ENCODE measurements around the gene TH.

TH gene

DNA sequence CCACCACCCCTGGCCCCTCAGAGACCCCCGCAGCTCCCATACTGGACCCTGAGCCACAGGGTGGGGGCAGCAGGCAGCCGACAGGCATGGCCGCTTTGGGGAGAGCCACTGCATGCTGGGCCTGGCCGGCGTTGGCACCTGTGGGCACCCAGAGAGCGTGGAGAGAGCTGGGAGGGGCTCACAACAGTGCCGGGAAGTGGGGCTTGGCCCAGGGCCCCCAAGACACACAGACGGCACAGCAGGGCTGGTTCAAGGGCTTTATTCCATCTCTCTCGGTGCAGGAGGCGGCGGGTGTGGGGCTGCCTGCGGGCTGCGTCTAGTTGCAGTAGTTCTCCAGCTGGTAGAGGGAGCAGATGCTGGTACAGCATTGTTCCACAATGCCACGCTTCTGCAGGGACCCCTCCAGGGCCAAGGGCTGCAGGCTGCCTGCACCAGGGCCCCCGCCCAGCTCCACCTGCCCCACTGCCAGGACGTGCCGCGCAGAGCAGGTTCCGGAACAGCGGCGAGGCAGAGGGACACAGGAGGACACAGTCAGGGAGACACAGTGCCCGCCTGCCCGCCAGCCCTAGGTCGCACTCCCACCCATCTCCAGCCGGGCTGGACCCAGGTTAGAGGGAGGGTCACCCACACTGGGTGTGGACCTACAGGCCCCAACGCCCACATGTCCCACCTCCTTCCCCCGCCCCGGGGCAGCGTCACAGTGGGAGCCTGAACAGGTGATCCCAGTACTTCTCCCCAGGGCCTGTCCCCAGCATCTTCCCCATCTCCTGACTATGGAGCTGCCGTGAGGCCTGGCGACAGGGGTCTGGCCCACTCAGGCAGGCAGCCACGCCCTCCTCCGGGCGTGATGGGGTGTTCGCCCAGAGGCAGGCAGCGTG lies 11.8 kb downstream of the TH start:
- no peak for DNase-seq (ENCODE audit: low read depth in 2 of 2)

DNA sequence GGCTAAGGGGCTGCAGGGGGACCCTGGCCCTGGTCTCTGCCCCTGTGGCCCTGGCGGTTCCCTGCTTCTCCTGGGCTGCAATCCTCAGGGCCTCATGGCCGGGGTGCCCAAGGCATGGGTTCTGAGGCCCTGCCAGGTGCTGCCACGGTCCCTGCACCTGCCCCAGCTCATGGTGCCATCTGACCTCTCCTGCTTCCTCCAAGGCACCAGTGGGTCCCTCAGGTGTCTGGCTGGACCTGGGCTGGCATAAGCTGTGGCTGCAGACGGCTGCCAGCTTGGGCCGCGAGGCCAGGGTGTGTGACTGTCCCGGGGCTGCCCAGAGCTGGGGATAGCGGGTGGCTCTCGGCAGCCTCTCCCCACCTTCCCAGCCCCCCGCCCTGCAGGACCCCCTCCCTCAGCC lies 12.6 kb downstream of the TH start:
- DNase-seq (ENCODE audit: low read depth in 2 of 2), result no peak

- no peak for DNase-seq (ENCODE audit: low read depth in 2 of 2)
Observed at GRCh38 chr11:2158296-2158737, 13.3 kb downstream of the TH start.

- DNase-seq (ENCODE audit: low read depth in 2 of 2), result no peak
Observed at GRCh38 chr11:2157294-2158040, 14.1 kb downstream of the TH start.

DNA sequence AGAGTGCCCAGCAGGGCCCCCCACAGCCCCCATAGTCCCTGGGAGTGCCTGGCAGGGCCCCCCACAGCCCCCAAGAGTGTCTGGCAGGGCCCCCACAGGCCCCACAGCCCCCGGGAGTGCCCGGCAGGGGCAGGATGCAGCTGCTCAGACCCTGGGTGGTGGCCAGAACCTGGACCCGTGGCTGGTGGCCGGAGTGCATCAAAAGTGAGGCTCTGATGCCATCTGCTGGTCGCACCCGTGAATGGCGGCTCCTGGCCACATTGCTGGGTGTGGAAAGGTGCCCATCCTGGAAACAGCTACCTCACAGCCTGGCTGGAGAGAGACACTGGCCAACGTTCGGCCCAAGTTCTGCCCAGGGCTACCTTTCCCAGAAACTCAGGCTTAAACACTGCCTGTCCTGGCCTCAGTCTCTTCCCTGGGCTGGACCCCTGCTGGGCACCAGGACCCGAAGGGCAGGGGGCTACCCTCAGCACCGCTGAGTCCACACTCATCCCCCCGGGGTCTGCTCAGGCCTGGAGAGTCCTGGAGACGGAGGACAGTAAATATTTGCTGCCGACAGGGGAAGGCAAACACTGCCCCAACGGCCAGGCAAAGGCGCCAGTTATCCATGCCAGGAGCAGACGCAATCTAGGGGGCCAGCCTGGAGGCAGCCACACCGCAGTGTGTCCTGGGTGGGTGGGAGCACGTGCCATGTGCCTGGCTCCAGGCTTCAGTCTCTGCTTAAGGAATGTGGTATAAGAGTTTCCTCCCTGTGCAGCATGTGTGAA lies 15.0 kb downstream of the TH start:
- DNase-seq (ENCODE audit: low read depth in 2 of 2), result peak in 1 of 2 donors; percentile 55

DNA sequence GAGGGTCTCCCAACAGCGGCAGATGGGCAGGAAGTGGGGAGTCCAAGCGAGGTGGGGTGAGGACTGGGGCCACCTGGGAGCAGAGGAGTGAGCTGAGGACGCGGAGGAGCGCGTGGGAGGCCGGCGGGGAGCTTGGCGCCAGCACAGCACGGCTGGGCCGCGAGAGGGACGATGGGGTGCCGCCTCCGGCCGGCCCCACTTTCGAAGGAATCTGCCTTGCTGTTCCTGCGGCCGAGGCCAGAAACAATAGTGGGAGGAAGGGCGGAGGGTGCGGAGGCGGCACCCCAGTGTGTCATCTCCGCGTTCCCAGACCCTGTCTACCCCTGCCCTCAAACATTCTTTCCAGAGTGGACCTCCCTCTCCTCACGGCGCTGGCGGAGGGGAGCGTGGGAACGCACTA lies 16.1 kb downstream of the TH start:
- DNase-seq (ENCODE audit: low read depth in 2 of 2), result no peak

- no peak for DNase-seq (ENCODE audit: low read depth in 2 of 2)
Observed at GRCh38 chr11:2154889-2155288, 16.7 kb downstream of the TH start.

- DNase-seq (ENCODE audit: low read depth in 2 of 2), result no peak
Observed at GRCh38 chr11:2154195-2154585, 17.4 kb downstream of the TH start.

DNA sequence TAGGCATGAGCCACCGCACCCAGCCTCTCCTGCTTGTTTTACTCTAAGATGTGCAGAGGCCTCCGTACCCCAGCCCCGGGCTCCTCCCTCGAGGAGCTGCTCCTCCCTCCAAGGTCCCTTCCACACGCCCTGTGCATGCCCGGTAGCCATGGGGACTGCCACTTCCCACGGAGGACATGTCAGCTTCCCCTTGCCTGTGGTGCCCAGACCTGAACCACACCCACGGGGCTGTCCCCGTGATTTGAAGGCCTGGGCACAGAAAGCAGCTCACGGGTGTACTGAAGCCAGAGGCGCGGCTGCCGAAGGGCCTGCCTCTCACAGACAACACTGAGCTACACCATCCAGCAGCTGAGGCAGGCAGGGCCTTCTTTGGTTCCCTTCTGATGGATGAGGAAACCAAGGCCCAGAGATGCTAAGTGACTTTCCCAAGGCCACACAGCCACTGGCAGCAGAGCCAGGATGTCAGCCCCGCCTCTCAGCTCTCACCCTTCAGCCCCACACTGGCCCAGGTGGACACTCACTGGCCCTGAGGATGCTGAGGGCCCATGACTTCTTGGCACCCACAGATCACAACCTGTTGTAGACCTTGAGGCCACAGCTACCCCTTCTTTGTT lies 17.9 kb downstream of the TH start:
- no peak for DNase-seq (ENCODE audit: low read depth in 2 of 2)

- DNase-seq (ENCODE audit: low read depth in 2 of 2), result peak; percentile 61 to 72
Observed at GRCh38 chr11:2151500-2152257, 19.9 kb downstream of the TH start.

- no peak for DNase-seq (ENCODE audit: low read depth in 2 of 2)
Observed at GRCh38 chr11:2149864-2150847, 21.5 kb downstream of the TH start.

DNA sequence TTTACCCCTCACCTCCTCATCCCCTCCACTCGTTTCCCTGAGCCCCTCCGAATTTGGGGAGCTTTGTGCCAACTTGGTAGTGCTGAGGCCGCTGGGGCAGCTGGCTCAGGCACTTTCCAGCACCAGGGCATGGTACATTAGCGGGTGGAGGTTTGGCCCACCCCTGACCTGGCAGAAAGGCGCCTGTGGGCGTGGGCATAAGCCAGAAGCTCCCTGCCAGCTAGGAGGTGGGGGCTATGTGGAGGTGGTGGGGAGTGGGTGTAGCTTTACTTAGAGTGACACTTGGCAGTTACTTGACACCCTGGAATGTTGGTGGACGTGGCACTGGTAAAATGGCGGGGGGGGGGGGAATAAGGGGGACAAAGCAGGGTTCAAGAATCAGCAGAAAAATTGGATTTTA lies 22.2 kb downstream of the TH start:
- DNase-seq (ENCODE audit: low read depth in 2 of 2), result no peak

DNA sequence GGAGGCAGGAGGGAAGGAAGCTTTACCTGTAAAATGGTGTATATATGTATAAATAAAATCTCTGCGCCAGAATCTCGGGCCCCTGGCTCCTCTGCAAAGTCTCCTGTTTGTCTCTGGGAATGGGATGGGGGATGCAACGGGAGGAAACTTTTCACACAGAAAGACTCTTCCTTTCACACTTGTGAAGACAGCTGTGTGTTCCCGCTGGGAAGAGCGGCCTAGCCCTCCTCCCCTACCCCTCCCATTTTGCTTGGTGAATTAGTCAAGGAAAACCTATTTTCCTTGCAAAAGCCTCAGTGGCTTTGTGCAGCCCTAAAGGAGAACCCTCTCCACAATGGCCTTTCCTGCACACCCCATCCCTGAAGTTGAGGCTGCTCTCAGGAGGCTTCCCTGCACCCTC lies 23.0 kb downstream of the TH start:
- DNase-seq (ENCODE audit: low read depth in 2 of 2), result no peak

DNA sequence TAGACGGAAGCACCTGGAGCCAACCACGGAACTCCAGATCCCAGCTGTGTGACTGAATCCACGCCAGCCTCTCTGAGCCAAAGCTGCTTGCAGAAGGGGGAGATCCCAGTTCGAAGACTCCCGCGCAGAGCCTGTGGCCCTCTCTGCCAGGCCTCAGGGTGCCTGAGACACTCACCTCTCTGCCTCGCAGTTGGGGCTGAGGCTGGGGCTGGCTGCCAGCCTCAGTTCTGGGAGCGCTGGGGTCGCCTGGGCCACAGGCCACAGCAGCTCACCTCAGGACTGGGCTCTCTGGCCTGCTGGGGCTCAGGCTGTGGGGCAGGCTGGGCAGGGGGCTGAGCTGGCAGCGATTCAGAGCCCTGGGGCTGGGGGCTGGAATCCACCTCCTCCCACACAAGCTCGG lies 24.2 kb downstream of the TH start:
- no peak for DNase-seq (ENCODE audit: low read depth in 2 of 2)

GRCh38 chr11:2146051-2146450 lies 25.6 kb downstream of the TH start:
- no peak for DNase-seq (ENCODE audit: low read depth in 2 of 2)

GRCh38 chr11:2144544-2145248 lies 26.9 kb downstream of the TH start:
- DNase-seq (ENCODE audit: low read depth in 2 of 2), result no peak

DNA sequence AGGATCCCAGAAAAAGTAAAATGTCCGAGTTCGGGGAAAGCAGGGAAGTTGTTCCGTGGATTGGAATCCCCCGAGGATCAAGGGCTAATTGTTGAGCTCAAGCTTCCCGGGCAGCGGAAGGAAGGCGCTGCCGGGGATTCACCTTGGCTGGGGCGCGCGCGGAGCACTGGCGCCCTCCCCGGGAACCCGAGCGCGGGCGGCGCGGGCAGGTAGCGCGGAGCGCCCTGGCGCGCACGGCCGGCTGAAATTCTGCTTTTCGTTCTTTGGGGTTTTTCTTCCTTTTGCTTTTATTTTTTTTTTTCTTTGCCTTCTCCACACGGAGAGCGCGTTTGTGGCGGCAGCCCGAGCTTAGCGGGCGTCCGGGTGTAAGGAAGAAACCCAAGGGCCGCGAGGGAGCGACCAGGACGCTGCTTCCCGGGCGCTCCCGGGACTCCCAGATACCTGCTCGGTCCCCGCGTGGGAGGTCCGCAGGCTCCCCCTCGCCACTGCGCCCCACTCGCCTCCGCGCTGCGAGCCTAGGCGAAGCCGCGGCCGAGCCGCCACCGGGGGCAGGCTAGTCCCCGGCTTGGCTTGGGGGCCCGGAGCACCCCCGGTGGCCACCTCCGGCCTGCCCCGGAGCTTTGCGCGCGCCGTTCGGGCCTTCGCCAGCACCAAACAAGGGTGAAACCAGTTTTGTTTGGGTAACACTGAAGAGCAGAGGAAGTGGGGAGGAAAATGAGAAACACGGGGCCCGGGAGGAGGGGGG lies 27.6 kb downstream of the TH start:
- DNase-seq (ENCODE audit: low read depth in 2 of 2), result no peak

DNA sequence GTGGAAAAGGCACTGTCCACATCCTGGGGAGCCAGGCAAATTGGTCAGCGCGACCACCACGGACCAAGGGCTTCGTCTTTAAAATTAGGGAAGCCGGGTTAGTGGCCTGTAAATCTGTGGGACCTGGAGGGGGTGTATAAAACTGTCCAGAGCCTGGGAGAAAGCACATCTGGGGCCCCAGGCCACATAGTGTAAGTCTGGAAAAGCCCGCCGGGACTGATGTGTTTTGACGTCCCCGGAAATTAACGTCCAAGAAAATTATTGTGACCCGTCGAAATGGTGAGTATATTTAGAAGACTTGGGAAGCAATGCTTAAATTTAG lies 28.2 kb downstream of the TH start:
- no peak for DNase-seq (ENCODE audit: low read depth in 2 of 2)

GRCh38 chr11:2142762-2143202 lies 28.8 kb downstream of the TH start:
- peak; percentile 17 to 40 for DNase-seq (ENCODE audit: low read depth in 2 of 2)
